Right cardiac atrium (tissue), 5 donors: ENCODE measurements around the gene IQCE. TPM values are rescaled to one million over a fixed set of nuclear protein-coding genes. Genes with fewer than 3 reads are reported as not detected.
"Not testable (repeated sequence)": the region's sequence is repeated elsewhere in the genome, so short reads cannot be mapped to it uniquely, and the experiment has no call there.

Experiments used
- ATAC-seq, 2 donors: fragments of 200-7000 bp; cut with Tn5 transposase; one replicate each; pipeline versions ENCODE4 v1.8.0 to v1.9.1; 2020; ENCODE audit warnings: moderate library complexity in 2 of 2, mild to moderate bottlenecking in 1 of 2
- DNase-seq, 3 donors: peaks; one replicate each; pipeline ENCODE4 v3.0.0-alpha.2; 2020
- H3K27ac ChIP-seq: one replicate; pipeline ENCODE4 v1.5.1; 2013; ENCODE audit warnings: mild to moderate bottlenecking, low read length, control low read depth, moderate library complexity
- H3K27me3 ChIP-seq: one replicate; pipeline ENCODE4 v1.6.1; 2013; ENCODE audit not compliant: control insufficient read depth, insufficient read depth
- H3K4me1 ChIP-seq: one replicate; pipeline ENCODE4 v1.6.1; 2013; ENCODE audit warnings: low read length; ENCODE audit not compliant: control insufficient read depth, insufficient read depth
- H3K4me3 ChIP-seq: one replicate; pipeline ENCODE4 v1.5.1; 2013; ENCODE audit warnings: low read length, control low read depth
- H3K9me3 ChIP-seq: one replicate; pipeline ENCODE4 v1.6.1; 2013; ENCODE audit warnings: low read length; ENCODE audit not compliant: control insufficient read depth
- WGBS: extraction: QIAGEN DNeasy Blood & Tissue Kit; methylation state at CpG from one replicate; pipeline ENCODE4 v1.1.7; 2013; 5-methylcytosine and 5-hydroxymethylcytosine counted together
- intact Hi-C, 4 donors: fragments of 100-400 bp; cut with DNase I; formaldehyde crosslinking; loops; one replicate each; pipeline versions ENCODE4 v1.11.0 to v1.14.0; 2022 to 2023
- polyA plus RNA-seq: library from polyadenylated mRNA; stranded (reverse); fragments of 200-250 nt; gene quantifications from one replicate; pipeline ENCODE4 v1.2.3, GENCODE V29; 2013
- total RNA-seq, 4 donors: library from RNA; stranded (reverse); fragmentation: NEBNext Ultra II Directional; extraction: Animal tissue kit (Norgen Biotek cat#: 25700); gene quantifications; one replicate each; pipeline ENCODE4 v1.2.1, GENCODE V29; 2021
- donor health status: healthy with polysubstance abuse.
- donor health status: DM: no; HTN: yes; CAD: no.
- donor health status: DM: no; HTN: no; CAD: no.
- donor health status: DM: no; HTN: yes; CAD: no; lungs with severe emphysema.
- donor health status: DM: yes; HTN: yes; CAD: no.

IQCE gene
- total and polyA plus RNA-seq, 5 donors: 7.9 to 16.0 (median 15.1) TPM

DNA sequence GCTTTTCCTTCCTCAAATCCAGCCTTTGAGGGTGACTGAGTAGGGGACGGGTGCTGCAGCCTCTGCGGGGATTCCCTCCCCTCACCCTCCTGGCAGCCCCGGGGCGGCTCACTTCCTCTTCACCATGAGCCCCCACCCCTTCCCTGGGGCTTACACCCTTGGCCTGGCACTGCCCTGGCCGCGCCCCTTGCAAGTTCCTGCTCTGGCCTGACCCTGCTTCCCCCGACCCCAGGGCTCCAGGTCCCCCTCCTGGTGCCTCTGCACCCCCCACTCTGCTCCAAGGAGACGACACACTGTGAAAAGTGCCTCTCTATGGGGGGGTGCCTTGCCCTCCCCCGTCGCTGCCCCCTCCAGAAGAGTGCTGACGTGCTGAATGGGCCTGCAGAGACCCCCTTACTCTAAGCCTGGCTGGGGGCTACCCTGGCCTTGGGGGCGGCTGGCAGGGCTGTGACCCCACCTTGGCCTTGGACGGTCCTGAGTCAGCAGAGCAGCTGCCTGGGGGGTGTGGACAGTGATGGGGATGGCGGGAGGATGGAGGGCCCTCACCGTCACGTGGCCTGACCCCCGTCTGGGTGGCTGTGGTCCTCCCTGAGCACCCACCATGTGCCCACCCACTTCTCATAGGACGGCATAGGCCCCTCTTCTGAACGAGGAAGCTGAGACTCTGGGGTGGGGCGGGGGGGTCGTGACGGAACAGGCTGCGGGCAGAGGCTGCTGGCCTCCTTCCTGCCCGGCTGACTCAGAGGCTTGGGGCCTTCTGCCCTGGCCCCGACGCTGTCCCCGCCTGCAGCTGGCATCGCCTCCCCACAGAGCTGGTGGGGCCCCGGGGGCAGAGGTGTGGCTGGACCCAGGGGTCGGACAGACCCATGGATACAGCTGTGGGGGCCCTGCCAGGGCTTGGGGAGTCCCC lies 29.4 kb upstream of the IQCE start:
- no peaks in the 10 kb centered on the region for H3K27me3 ChIP-seq
- peaks cover 2% of the 10 kb centered on the region for H3K4me1 ChIP-seq
- H3K4me3 ChIP-seq: no peak overlapping the region
- intact Hi-C loops: no loop called here
- DNase-seq (peak; percentile 75 to 91 (median 89)), ATAC-seq (peak; percentile 50)
- WGBS: 52% methylated on average over 30 of the region's 30 CpGs
- peak overlapping the region; percentile 11 for H3K27ac ChIP-seq
- H3K9me3 ChIP-seq: no peaks in the 10 kb centered on the region

DNA sequence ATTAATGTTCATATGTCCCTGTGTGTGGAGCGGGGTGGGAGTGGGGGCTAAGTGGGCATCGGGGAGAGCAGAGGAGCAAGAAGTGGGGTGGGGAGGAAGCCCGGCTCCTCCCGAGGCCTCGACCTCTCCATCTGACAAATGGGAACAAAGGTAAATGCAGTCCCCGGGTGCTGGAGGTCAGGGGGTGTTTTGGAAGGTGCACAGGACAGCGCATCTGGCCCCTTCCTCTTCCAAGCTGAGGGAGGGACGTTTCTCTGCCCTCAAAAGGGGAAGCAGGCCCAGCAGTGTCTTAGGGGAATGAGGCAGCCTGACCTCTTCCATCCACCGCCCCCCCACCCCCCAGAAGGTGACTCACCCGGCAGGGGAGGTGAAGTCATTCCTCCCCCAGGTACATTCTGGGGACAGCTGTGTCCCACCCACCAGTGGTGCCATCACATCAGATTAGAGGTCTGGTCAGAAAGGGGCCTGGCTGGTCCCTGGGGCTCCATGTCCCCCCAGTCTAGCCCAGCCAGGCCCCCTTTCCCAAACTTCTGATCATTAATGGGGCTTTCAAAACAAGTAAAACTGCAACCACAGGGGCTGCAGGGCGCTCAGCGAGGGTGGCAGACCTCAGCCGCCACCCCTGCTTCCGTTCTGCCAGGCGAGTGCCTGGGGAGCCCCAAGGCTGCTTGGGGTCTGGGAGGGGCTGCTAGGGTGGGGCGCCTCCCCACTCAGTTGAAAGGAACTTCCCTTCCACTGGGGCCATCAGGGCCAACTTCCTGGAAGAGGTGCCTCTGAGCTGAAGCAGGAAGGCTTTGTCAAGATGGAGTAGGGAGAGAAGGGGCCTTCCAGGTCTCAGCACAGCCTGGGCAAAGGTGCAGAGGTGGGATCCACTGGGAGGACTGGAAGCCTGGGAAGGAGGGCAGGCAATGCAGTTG lies 28.4 kb upstream of the IQCE start:
- intact Hi-C loops: no loop called here
- DNase-seq: peak; percentile 40 to 79 (median 78)
- peak; percentile 28 to 41 for ATAC-seq
- no peak overlapping the region for H3K4me3 ChIP-seq
- H3K4me1 ChIP-seq: peaks cover 2% of the 10 kb centered on the region
- H3K27ac ChIP-seq: peak overlapping the region; percentile 11
- 71% methylated on average over 16 of the region's 16 CpGs for WGBS
- no peaks in the 10 kb centered on the region for H3K9me3 ChIP-seq
- no peaks in the 10 kb centered on the region for H3K27me3 ChIP-seq

DNA sequence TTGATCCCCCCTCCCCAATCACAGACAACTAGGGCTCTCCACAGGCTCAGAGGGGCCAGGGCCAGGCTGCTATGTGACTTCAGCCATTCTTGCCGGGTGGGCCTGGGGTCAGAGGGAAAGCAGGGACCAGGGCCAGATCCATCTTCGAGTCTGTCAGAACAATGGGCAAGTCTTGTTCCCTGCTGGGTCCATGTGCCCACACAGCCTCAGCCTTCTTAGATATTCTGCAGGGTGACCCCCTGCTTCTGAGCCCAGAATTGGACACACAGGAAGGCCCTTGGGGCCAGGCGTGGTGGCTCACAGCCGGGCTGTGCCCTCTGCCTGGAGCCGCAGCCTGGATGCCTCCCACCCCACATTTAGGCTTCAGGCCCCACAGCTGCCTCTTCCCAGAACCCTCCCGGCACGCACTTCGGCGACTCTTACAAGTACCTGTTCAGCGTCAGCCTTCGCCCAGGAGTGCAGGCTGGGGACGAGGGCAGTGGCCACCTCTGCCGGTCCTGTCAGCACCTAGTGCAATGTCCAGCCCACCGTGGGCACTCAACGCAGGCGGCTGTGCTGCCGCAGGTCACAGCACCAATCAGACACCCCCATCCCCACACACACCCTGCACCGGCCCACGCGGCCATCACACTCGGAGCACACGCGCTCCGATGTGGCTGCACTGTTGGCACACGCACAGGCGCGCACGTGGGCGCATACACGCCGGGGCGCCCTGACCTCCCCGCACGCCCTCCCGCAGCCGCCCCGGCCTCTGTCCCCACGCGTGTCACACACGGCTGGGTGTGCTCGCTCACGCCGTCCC lies 27.6 kb upstream of the IQCE start:
- peak in 2 of 3 donors; percentile 52 to 61 for DNase-seq
- H3K4me1 ChIP-seq, H3K4me3 ChIP-seq, intact Hi-C loops, H3K27ac ChIP-seq, H3K27me3 ChIP-seq, H3K9me3 ChIP-seq: not testable (repeated sequence)
- peak; percentile 2 to 5 for ATAC-seq
- WGBS: 23% methylated on average over 43 of the region's 43 CpGs

DNA sequence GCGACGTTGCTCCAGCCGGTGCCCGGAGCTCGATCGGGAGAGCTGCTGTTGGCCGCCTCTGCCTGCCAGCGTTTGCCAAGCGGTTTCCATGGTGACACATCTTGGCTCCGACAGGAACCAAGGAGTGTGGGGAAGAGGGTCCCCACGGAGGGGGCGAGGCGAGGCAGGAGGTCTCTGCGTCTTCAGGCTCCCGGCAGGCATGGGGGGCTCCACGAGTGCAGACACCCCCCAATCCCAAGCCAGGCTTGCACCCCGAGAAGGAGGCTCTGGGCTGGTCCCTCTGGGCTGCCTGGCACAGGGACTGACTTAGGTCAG lies 27.0 kb upstream of the IQCE start:
- 34% methylated on average over 14 of the region's 17 CpGs for WGBS
- peak in 2 of 3 donors; percentile 40 to 60 for DNase-seq

DNA sequence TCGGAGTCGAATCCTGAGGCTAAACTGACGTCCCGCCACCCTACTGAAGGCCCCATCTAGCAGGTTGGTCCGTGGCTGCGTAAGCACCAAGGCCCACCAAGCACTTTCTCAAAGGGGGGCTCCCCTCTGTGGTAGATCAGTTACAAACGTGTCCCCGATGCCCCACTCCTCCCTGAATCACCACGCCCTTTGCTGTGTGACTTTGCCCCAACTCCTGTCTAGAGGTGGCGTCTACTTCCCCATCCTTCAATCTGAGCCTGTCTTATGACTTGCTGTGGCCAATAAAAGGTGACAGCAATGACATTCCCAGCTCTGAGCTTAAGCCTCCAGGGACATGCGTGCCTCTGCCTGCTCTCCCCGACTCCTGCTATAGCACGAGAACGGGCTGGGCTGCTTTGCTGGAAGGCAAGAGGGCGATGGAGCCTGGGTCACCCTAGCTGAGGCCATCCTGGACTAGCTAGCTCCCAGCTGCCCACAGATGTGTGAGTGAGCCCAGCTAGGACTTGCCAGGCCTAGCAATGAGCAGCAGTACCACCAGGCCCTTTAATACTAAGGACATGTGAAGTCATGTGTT lies 26.5 kb upstream of the IQCE start:
- ATAC-seq, H3K27ac ChIP-seq, intact Hi-C loops, H3K4me3 ChIP-seq, H3K9me3 ChIP-seq, H3K27me3 ChIP-seq, H3K4me1 ChIP-seq: not testable (repeated sequence)
- DNase-seq: peak in 1 of 3 donors; percentile 51
- WGBS: 80% methylated on average over 11 of the region's 15 CpGs

More for the DNA sequence above, 27.0 kb upstream of the IQCE start:
- H3K9me3 ChIP-seq, H3K27me3 ChIP-seq, H3K27ac ChIP-seq, ATAC-seq, H3K4me3 ChIP-seq, H3K4me1 ChIP-seq, intact Hi-C loops: not testable (repeated sequence)

DNA sequence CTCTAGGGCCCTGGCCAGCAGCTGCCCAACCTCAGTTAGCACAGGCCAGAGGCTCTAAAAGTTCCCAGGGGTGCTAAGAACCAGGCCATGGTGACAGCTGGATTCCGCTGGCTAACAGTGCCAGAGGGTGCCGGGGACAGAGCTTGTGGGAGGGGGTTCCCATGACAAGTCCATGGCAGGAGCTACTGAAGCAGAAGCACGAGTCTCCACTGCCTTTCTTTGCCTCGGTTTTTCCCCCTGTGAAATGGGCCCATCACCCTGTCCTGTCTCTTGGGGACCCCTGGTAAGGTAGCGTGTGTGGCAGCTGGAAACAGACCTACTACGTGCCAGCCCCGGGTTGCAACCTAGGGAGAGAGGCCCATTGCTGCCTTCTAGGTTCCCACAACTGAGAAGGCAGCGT lies 26.0 kb upstream of the IQCE start:
- intact Hi-C loops, ATAC-seq, H3K9me3 ChIP-seq, H3K27ac ChIP-seq, DNase-seq, H3K4me1 ChIP-seq, H3K27me3 ChIP-seq, H3K4me3 ChIP-seq: not testable (repeated sequence)
- 87% methylated on average over 5 of the region's 8 CpGs for WGBS

DNA sequence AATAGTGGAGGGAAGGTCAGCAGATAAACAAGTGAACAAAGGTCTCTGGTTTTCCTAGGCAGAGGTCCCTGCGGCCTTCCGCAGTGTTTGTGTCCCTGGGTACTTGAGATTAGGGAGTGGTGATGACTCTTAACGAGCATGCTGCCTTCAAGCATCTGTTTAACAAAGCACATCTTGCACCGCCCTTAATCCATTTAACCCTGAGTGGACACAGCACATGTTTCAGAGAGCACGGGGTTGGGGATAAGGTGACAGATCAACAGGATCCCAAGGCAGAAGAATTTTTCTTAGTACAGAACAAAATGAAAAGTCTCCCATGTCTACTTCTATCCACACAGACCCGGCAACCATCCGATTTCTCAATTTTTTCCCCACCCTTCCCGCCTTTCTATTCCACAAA lies 25.2 kb upstream of the IQCE start:
- H3K27me3 ChIP-seq, H3K4me1 ChIP-seq, H3K27ac ChIP-seq, H3K9me3 ChIP-seq, H3K4me3 ChIP-seq, DNase-seq, ATAC-seq, intact Hi-C loops: not testable (repeated sequence)
- 62% methylated on average over 3 of the region's 8 CpGs for WGBS

DNA sequence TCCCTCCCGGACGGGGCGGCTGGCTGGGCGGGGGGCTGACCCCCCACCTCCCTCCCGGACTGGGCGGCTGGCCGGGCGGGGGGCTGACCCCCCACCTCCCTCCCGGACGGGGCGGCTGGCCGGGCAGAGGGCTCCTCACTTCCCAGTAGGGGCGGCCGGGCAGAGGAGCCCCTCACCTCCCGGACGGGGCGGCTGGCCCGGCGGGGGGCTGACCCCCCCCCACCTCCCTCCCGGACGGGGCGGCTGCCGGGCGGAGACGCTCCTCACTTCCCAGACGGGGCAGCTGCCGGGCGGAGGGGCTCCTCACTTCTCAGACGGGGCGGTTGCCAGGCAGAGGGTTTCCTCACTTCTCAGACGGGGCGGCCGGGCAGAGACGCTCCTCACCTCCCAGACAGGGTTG lies 24.6 kb upstream of the IQCE start:
- WGBS: 85% methylated on average over 27 of the region's 34 CpGs
- H3K27ac ChIP-seq, intact Hi-C loops, H3K9me3 ChIP-seq, H3K4me3 ChIP-seq, ATAC-seq, H3K4me1 ChIP-seq, H3K27me3 ChIP-seq: not testable (repeated sequence)
- DNase-seq: peak in 1 of 3 donors; percentile 49

DNA sequence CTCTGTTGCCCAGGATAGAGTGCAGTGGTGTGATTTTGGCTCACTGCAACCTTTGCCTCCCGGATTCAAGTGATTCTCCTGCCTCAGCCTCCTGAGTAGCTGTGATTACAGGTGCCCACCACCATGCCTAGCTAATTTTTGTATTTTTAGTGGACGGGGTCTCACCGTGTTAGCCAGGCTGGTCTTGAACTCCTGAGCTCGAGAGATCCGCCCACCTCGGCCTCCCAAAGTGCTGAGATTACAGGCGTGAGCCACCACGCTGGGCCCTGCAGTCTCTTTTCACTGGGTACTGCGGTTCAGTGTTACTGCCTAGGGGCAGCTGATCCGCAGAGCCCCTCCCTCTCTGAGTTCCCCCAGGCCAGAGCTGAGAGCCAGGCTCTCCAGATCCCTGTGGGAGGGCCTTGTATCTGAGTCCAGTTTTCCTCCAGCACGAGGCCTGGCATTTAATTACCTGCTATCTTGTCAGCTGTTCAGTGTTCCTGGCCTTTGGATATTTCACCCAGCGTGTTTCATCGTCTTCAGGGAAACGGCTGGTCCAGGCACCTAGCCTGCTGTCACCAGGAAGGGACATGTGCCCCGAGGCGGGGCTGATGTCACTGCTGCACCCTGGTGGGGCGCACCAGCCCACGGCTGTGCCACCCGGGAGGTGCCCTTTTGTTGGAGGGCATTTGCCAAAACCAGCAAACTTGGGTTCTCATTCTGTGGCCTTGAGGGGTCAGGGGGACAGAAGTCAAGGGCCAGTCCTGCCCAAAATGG lies 22.7 kb upstream of the IQCE start:
- intact Hi-C loops, H3K4me3 ChIP-seq, H3K27me3 ChIP-seq, H3K9me3 ChIP-seq, H3K27ac ChIP-seq, ATAC-seq, H3K4me1 ChIP-seq: not testable (repeated sequence)
- 77% methylated on average over 19 of the region's 19 CpGs for WGBS
- peak in 2 of 3 donors; percentile 34 to 41 for DNase-seq
